ENCODE results near the gene SIPA1.
"Not testable (repeated sequence)": the region's sequence is repeated elsewhere in the genome, so short reads cannot be mapped to it uniquely, and the experiment has no call there.

Gene SIPA1

DNA sequence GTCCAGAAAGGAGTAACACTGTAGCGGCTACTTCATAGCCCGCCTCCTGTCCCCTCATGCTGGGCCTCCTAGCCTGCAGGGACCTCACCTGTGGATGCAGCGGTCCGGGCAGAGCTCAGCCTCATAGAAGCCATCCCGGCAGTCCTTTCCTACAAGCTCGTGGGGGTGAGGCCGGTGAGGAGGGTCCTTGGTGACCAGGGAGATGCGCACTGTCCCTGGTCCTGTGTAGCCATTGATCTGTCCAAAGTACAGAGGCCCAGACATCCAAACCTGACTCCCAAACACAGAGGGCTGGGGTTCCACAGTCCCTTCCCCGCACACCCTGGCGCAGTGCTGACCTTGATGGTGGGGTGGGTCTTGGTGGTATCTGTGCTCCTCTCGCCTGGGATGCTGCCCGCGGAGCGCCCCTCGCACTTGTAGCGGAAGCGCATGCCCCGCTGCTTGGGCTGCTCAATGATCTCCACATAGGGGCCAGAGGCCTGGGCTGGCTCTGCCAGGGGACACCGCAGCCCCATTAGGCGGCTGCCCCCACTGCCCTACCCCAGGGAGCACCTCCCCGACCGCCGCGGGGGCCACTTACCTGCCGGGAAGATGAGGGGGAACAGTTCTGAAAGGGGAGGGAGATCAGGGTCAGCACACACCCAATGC lies 23.8 kb downstream of the SIPA1 start:
- DNase-seq: no peak

DNA sequence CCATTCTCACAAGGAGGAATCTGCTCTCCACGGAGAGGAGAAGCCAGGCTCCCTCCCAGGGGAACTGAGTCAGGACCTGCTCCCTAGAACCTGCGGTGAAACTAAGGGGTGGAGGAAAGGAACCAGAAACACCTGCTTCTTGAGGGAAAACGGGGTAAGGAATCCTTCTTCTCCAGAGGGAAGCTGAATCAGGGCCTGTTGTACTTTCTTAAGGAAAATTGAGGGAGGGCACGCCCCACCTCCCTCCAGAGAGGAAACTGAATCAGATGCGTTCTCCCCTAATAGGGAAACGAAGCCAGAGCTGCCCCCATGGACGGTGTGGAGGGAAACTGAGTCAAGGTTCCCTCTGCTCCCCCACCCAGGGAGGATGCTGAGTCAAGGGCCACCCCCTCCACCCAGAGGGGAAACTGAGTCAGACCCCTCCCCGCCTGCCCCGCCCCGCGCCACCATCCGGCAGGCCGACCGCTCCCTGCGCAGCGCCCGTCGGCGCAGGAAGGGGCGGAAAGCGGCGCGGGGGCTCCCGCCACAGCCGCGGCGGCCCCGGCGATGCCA lies 24.4 kb downstream of the SIPA1 start:
- no peak for DNase-seq

DNA sequence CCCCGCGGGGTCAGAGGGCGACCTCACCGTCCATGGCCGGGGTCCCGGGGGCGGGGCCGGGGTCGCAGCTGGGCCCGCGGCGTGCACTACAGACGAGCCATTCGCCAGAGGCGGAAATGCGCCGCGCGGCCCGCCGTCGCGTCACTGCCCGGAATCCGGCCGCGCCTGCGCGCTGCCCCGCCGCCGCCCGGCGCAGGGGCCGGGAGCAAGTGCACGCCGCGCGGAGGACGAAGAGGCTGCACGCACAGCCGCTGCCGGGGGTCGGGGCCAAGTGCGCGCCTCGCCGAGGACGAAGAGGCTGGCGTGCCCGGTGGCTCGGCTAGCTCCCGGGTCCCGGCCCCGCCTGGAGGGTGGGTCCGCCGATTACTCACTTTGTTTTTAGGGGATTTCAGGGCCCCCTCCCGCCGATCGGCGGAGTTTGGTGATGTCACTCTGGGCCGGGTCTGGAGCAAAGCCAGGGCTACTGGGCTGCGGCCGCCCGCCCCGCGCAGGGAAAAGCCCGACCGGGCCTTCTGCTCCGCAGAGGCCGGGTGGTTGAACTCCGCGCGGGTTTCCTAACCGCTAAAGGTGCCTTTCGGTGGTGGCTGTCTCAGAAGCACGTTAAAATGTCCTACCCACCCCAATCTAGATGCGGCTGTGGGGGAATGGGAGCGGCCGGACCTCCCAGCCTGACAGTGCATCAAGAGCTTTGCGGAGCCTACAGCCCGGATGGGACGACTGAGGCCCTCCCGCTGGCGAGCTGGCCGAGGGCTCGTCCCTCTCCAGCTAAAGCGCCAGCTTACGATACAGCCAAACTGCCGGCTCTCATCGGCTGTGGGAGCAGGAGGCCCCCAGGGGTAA lies 25.1 kb downstream of the SIPA1 start, which contains the start of gene RELA:
RELA (minus strand) TSS at position 118 of the 840 bp plus-strand sequence; CDS start at position 34, 84 bp downstream.
- peak; percentile 96 for DNase-seq

DNA sequence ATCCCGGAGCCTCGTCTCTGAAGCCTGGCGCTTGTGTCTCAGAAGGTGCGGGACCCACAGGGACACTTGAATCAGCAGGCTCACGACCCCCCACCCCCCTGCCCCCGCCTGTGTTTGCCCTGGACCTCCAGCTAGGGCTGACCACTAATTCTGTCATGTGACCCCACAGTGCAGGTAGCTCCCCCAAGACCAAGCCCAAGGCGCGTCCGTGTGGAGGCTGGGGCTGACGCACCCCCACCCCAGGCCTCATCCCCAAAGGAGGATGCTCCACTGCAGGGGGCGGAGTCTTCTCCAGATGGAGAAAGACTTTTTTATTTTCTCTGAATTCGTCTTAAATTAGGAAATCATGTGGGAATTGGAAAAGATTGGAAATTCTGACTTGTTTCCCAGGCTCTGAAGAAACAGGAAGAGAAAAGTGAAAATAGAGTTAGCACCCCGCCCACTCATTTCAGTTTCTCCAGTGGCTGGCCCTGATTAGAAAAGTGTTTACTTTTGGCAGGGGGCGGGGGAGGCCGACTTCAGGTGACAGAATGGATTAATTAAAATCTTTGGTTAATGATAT lies 25.8 kb downstream of the SIPA1 start:
- DNase-seq: peak; percentile 61

DNA sequence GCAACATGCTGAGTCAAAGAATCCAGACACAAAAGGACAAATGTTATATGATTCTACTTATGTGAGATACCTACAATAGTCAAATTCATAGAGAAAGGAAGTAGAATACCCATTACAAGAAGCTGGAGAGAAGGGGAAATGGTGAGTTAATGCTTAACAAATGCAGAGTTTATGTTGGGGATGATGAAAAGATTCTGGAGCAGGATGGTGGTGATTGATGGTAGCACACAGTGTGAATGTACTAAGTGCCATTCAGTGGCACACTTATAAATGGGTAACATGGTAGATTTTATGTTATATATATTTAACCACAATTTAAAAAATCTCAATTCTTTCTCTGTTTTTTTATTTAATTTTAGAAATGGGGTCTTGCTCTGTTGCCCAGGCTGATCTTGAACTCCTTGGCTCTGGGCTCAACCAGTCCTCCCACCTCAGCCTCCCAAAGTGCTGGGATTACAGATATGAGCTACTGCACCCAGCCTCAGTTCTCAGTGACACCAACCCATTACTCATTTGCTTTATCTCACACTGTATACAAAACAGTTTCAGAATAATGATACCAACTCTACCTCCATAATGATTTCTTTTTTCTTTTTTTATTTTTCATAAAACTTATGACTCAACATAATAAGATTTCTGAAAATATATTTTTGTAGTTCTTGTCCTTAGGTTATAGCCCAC lies 34.4 kb downstream of the SIPA1 start:
- no peak for DNase-seq

DNA sequence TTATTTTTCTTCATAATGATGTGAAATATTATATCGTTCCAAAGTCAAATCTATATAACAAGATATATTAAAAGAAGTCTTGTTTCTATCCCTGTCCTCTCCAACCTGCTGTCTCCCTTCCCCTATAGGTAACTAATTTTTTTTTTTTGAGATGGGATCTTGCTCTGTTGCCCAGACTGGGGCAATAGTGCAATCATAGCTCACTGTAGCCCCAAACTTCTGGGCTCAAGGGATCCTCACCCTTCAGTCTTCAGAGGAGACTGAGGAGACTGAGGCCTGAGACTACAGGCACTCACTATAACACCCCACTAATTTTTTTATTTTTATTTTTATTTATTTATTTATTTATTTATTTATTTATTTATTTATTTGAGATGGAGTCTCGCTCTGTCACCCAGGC lies 35.1 kb downstream of the SIPA1 start:
- DNase-seq: no peak

DNA sequence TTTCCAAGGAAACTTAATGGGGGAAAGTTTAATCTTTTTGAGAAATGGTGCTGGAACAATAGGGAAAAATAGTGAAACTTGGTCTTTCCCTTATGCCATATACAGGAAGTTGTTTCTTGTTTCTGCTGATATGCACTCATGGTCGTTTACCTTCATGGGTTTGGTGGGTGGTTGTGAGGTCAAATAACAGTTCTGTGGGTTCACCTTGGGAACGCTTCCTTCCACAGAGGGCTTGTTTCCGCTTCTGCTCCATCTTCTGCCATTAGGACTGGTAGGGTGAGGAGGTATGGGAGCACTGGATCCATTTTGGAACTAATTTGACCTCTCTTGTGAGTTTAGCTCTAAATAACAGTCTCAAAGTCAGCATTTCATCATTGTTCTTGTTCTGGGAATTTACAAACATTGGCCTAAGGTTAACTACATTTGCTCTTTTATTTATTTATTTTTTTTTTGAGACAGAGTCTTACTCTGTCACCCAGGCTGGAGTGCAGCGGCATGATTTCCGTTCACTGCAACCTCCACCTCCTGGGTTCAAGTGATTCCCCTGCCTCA lies 42.4 kb downstream of the SIPA1 start:
- DNase-seq: no peak

DNA sequence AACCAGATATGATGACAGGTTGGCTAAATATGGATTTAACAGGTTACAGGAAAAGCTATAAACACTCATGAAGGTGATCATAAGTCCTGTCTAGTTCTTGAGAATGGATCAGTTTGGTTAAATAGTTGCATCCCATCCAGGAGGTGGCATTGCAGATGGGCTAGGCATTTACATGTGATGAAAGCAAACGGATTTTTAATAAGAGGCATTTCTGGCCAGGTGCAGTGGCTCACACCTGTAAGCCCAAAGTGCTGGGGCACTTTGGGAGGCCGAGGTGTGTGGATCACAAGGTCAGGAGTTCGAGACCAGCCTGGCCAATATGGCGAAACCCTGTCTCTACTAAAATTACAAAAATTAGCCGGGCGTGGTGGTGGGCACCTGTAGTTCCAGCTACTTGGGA lies 45.6 kb downstream of the SIPA1 start:
- not testable (repeated sequence) for DNase-seq

DNA sequence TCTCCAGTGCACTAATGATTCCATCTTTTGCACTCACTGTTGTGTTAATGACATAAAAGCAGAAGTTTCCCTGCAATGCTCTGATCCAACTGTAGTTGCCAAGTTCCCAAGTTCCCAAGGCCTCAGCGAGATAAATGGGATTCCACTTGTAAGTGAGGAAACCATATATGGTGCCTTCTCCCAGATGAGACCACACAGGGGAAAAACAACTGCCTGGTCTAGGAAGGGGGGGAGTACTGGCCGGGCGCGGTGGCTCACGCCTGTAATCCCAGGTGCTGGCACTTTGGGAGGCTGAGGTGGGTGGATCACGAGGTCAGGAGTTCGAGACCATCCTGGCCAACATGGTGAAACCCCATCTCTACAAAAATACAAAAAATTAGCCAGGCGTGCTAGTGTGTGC lies 48.1 kb downstream of the SIPA1 start:
- DNase-seq: no peak

DNA sequence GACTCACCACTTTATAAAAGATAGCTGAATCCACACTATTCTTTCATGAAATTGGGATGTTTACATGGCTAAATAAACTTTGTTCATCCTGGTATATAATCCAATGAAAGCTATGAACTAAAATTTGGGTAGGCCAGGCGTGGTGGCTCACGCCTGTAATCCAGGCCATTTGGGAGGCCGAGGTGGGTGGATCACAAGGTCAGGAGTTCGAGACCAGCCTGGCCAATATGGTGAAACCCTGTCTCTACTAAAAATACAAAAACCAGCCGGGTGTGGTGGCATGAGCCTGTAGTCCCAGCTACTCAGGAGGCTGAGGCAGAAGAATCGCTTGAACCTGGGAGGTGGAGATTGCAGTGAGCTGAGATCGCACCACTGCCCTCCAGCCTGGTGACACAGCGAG lies 53.9 kb downstream of the SIPA1 start:
- DNase-seq: not testable (repeated sequence)

DNA sequence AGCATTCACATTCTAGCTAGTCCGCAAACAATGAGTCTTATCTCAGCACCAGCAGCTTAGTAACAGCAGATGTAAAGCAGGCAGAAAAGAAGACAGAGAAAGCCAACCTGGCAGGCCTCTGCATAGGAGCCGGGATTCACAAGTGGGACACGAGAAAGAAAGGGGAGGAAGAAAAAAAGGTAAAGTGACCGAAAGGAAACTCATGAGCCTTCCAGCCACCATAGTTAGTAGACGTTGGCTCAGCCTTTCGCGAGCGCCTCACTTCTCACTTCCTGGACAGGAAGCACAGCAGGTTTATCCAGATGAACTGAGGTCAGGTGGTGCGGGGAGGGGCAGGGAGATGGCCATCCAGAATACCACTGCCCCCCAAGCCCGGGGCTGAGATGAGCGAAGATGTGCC lies 54.5 kb downstream of the SIPA1 start:
- no peak for DNase-seq

DNA sequence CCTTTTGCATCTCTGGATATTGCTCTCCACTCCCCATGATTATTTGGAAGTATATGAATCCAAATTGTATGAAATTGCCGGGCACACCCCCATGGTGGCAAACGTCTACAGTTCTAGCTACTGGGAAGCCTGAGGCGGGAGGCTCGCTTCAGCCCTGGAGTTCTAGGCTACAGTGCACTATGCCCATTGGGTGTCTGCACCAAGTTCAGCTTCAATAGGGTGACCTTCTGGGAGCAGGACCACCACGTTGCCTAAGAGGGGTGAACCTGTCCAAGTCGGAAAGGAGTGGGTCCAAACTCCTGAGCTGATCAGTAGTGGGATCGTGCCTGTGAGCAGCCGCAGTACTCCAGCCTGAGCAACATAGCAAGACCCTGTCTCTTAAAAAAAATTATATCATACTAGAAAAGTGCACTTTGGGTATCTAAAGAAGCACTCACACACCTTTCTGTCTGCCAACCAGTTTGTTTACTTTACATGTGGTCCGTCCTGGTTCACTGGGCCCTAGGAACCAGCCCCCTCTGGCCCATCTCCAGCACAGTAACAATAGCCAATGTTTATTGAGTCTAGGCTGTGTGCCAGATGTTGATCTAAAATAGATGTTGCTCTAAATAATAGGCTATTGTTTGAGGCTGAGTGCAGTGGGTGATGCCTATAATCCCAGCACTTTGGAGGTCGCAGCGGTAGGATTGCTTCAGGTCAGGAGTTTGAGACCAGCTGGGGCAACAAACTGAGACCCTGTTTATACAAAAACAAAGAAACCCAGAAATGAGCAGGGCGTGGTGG lies 57.7 kb downstream of the SIPA1 start:
- no peak for DNase-seq

DNA sequence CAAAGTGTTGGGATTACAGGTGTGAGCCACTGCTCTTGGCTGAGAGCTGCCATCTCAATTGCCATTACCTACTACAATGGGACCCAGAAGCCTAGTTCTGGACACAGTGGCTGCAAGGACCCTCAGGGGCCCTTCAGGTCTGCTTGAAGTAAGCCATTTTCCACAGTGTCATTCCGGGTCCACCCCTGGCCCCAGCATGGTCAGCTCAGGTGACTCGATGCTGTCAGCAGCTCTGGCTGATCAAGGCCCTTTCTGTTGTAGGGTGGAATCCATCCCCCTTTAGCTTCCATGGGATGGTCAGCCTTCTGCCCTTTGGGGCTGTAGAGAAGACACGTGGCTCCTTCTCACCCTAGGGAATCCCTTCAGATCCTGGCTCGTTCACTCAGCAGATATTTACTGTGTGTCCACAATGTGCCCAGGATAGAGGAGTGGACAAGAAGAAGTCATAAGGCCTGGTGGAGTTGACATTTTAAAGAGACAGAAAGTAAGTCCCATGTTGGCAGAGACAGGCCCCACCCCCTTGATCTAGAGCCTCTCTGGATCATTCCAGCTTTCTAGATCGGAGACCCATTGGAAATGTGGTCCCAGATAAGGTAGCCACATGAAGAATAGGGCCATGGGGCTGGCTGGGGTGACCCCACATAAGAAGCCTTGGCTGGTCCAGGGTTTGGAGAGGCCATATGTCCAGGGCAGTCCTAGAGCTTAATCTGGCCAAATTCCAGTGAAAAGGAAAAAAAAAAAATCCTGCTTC lies 59.1 kb downstream of the SIPA1 start:
- DNase-seq: no peak

DNA sequence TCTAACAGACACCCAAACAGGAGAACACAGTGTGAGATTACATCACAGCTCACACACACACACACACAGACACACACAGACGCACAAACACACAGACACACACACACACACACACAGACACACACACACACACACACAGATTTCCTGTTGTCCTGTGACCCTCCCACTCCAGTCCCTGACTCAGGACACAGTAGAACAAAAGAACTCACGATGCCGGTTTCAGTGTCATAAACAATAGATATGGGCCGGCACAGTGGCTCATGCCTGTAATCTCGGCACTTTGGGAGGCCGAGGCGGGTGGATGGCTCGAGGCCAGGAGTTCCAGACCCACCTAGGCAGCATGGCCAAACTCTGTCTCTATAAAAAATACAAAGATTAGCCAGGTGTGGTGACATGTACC lies 60.3 kb downstream of the SIPA1 start:
- DNase-seq: no peak

DNA sequence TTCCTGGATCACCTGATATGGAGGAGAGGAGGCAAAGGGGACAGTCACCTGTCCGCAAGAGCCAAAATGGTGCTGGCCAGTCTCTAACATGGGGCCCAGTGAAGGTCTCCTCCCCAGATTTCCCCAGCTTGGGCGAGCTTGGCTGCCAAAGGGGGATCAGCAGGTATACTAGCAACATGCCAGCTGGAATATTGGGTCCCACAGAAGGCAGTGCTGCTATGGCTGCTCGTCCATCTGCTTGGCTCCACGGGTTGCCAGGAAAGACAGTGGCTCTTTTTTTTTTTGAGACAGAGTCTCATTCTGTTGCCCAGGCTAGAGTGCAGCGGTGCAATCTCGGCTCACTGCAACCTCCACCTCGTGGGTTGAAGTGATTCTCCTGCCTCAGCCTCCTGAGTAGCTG lies 61.4 kb downstream of the SIPA1 start:
- no peak for DNase-seq

DNA sequence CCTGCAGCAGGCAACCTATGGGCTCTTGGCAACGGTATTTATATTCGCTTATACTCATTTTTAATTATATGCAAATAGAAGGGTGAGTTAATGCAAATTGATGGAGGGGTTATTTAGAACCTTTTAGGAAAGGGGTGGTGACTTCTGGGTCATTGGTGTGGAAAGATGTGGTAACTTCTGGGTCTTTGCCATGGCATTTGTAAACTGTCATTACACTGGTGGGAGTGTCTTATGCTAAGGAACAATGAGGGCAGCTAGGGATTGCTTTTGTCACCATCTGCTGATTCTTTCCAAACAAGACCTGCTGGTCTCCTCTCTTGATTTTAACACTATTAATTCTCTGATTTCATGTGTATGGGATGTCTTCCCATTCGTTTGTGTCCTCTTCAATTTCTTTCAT lies 62.5 kb downstream of the SIPA1 start:
- DNase-seq: peak; percentile 24
